SK-N-MC (cell line): ENCODE data around the gene RTRAF.

Source experiments
- EZH2 ChIP-seq: fragments of 200-600 bp; sonication (generic); IDR thresholded peaks from one replicate; pipeline ENCODE4 v1.6.1; 2017; ENCODE audit warnings: antibody characterized with exemption
- FOXP2 ChIP-seq: optimal IDR thresholded peaks from 2 replicates; pipeline ENCODE3; 2011; ENCODE audit warnings: mild to moderate bottlenecking, moderate library complexity; ENCODE audit not compliant: insufficient read depth; ENCODE audit errors: extremely low read length, control extremely low read depth
- POLR2AphosphoS5 ChIP-seq: IDR thresholded peaks from 2 replicates; pipeline ENCODE4 v1.6.1; 2012; ENCODE audit warnings: mild to moderate bottlenecking, low read depth, low read length, borderline replicate concordance

GRCh38 chr14:51942971-51943370 lies 46.4 kb upstream of the RTRAF start:
- TF ChIP-seq EZH2 (no peak), POLR2AphosphoS5 (no peak), FOXP2 (no peak)
